Upper lobe of left lung (tissue), 6 donors: ENCODE measurements around the gene HIF1AN. TPM values are rescaled to one million over a fixed set of nuclear protein-coding genes. Genes with fewer than 3 reads are reported as not detected.

Experiments
- ATAC-seq, 2 donors: fragments of 200-7000 bp; cut with Tn5 transposase; one replicate each; pipeline ENCODE4 v1.9.1; 2022; ENCODE audit warnings: mild to moderate bottlenecking in 2 of 2, moderate library complexity in 2 of 2; ENCODE audit not compliant: low FRiP score in 2 of 2
- DNase-seq, 2 donors: peaks; one replicate each; pipeline ENCODE4 v3.0.0-alpha.2; 2019 to 2020
- H3K27ac ChIP-seq, 4 donors: fragments of 200-600 bp; sonication (generic); one replicate each; pipeline ENCODE4 v1.5.1; 2016 to 2019
- H3K27me3 ChIP-seq, 4 donors: fragments of 200-600 bp; sonication (generic); one replicate each; pipeline ENCODE4 v1.5.1; 2017 to 2019
- H3K36me3 ChIP-seq, 4 donors: fragments of 200-600 bp; sonication (generic); one replicate each; pipeline ENCODE4 v1.5.1; 2016 to 2019
- H3K4me1 ChIP-seq, 4 donors: fragments of 200-600 bp; sonication (generic); one replicate each; pipeline ENCODE4 v1.5.1; 2018 to 2019
- H3K4me3 ChIP-seq, 4 donors: fragments of 200-600 bp; sonication (generic); one replicate each; pipeline ENCODE4 v1.5.1; 2017 to 2019; ENCODE audit warnings: mild to moderate bottlenecking in 2 of 4, moderate library complexity in 1 of 4
- H3K9me3 ChIP-seq, 4 donors: fragments of 200-600 bp; sonication (generic); one replicate each; pipeline ENCODE4 v1.5.1; 2018 to 2019
- CTCF ChIP-seq, 6 experiments: fragments of 450-650 bp in 4 of 6; fragments of 200-600 bp in 2 of 6; sonication (generic) in 2 of 6; IDR thresholded peaks; one replicate each; pipeline ENCODE4 v1.5.1; 2016 to 2019; ENCODE audit warnings: antibody characterized with exemption in 6 of 6
- EP300 ChIP-seq, 4 donors: sonication (generic); formaldehyde crosslinking; IDR thresholded peaks; one replicate each; pipeline ENCODE4 v1.5.1; 2017; ENCODE audit warnings: antibody characterized with exemption in 4 of 4, control low read depth in 2 of 4
- POLR2A ChIP-seq, 4 donors: fragments of 450-650 bp; IDR thresholded peaks; one replicate each; pipeline ENCODE4 v1.5.1; 2016 to 2017; ENCODE audit warnings: antibody characterized with exemption in 4 of 4, mild to moderate bottlenecking in 2 of 4
- POLR2AphosphoS5 ChIP-seq, 2 donors: sonication (generic); formaldehyde crosslinking; IDR thresholded peaks; one replicate each; pipeline ENCODE4 v1.5.1; 2017; ENCODE audit warnings: antibody characterized with exemption in 2 of 2
- WGBS, 2 donors: methylation state at CpG; one replicate each; pipeline ENCODE4 v1.1.5; 2017 to 2018; 5-methylcytosine and 5-hydroxymethylcytosine counted together
- total RNA-seq, 6 donors: library from RNA; depleted of rRNA in 4 of 6; stranded (reverse); fragments of >200 nt in 4 of 6; gene quantifications; one replicate each; pipeline versions ENCODE4 v1.1.0 to v1.2.1, GENCODE V29; 2016 to 2021
- donor health status: DM: no; HTN: no; CAD: no; lungs with moderate emphysema.
- donor health status: DM: no; HTN: yes; CAD: no; lungs with severe emphysema.

The HIF1AN gene
- total RNA-seq, 6 donors from 2014 or later = 7.2 to 34.6 (median 18.4) TPM

- H3K4me3 ChIP-seq = no peak overlapping the region
- TF ChIP-seq POLR2AphosphoS5 (IDR thresholded peaks at IDR 0.05) (no peak), POLR2A (IDR thresholded peaks at IDR 0.05) (no peak), CTCF (IDR thresholded peaks at IDR 0.05) (no peak), EP300 (IDR thresholded peaks at IDR 0.05) (no peak)
- H3K27ac ChIP-seq = no peak overlapping the region
- ATAC-seq (no peak), DNase-seq (no peak)
- peaks cover 31 to 36% (median 34%) of the 10 kb centered on the region in 4 donors for H3K4me1 ChIP-seq
- H3K9me3 ChIP-seq = no peaks in the 10 kb centered on the region
- peaks cover under 1 to 7% (median 3%) of the 10 kb centered on the region in 4 donors for H3K36me3 ChIP-seq
- H3K27me3 ChIP-seq = no peaks in the 10 kb centered on the region
These were observed 4.0 kb upstream of the HIF1AN start for GRCh38 chr10:100531761-100532160.

- 56 to 91% methylated on average over 2 of the region's 2 CpGs for WGBS, 2 donors
- DNase-seq (no peak), ATAC-seq (no peak)
- no peak overlapping the region for H3K27ac ChIP-seq
- TF ChIP-seq POLR2A (IDR thresholded peaks at IDR 0.05) (no peak), EP300 (IDR thresholded peaks at IDR 0.05) (no peak), CTCF (IDR thresholded peaks at IDR 0.05) (no peak), POLR2AphosphoS5 (IDR thresholded peaks at IDR 0.05) (no peak)
- no peak overlapping the region for H3K4me3 ChIP-seq
- H3K27me3 ChIP-seq = no peaks in the 10 kb centered on the region
- peaks cover 0 to 26% (median 7%) of the 10 kb centered on the region in 4 donors for H3K36me3 ChIP-seq
- no peaks in the 10 kb centered on the region for H3K9me3 ChIP-seq
- peaks cover 26 to 32% (median 30%) of the 10 kb centered on the region in 4 donors for H3K4me1 ChIP-seq
These were observed 1.0 kb upstream of the HIF1AN start for GRCh38 chr10:100534726-100535125.

GRCh38 chr10:100535338-100535714, 417 bp upstream of the HIF1AN start:
- H3K27me3 ChIP-seq = no peaks in the 10 kb centered on the region
- DNase-seq = no peak
- H3K9me3 ChIP-seq = no peaks in the 10 kb centered on the region
- H3K36me3 ChIP-seq = peaks cover 0 to 32% (median 12%) of the 10 kb centered on the region in 4 donors
- H3K4me3 ChIP-seq = peak overlapping the region in 3 of 4 donors; percentile 63 to 80 (median 71)
- 47 to 50% methylated on average over 4 of the region's 4 CpGs for WGBS, 2 donors
- ATAC-seq = no peak
- peaks cover 21 to 28% (median 26%) of the 10 kb centered on the region in 4 donors for H3K4me1 ChIP-seq
- TF ChIP-seq POLR2A (IDR thresholded peaks at IDR 0.05) (no peak), EP300 (IDR thresholded peaks at IDR 0.05) (no peak), POLR2AphosphoS5 (IDR thresholded peaks at IDR 0.05) (no peak), CTCF (IDR thresholded peaks at IDR 0.05) (no peak)
- peak overlapping the region; percentile 43 to 82 (median 64) for H3K27ac ChIP-seq

GRCh38 chr10:100537475-100537874, 1.7 kb downstream of the HIF1AN start:
- H3K4me1 ChIP-seq = peaks cover 20 to 27% (median 26%) of the 10 kb centered on the region in 4 donors
- no peak overlapping the region for H3K27ac ChIP-seq
- 92 to 93% methylated on average over 4 of the region's 4 CpGs for WGBS, 2 donors
- ATAC-seq (no peak), DNase-seq (no peak)
- H3K4me3 ChIP-seq = no peak overlapping the region
- H3K9me3 ChIP-seq = no peaks in the 10 kb centered on the region
- no peaks in the 10 kb centered on the region for H3K27me3 ChIP-seq
- H3K36me3 ChIP-seq = peaks cover 0 to 53% (median 30%) of the 10 kb centered on the region in 4 donors
- TF ChIP-seq CTCF (IDR thresholded peaks at IDR 0.05) = no peak

- H3K36me3 ChIP-seq = peaks cover 30 to 99% (median 88%) of the 10 kb centered on the region in 4 donors
- H3K9me3 ChIP-seq = no peaks in the 10 kb centered on the region
- no peaks in the 10 kb centered on the region for H3K4me1 ChIP-seq
- TF ChIP-seq POLR2A (IDR thresholded peaks at IDR 0.05) (no peak), CTCF (IDR thresholded peaks at IDR 0.05) (no peak), EP300 (IDR thresholded peaks at IDR 0.05) (no peak), POLR2AphosphoS5 (IDR thresholded peaks at IDR 0.05) (no peak)
- 95 to 98% methylated on average over 5 of the region's 5 CpGs for WGBS, 2 donors
- H3K4me3 ChIP-seq = no peak overlapping the region
- ATAC-seq = no peak
- no peaks in the 10 kb centered on the region for H3K27me3 ChIP-seq
- no peak overlapping the region for H3K27ac ChIP-seq
- no peak for DNase-seq
These were observed 9.2 kb downstream of the HIF1AN start for GRCh38 chr10:100544950-100545349.
